ENCODE data around the gene CRYBA4. TPM values are rescaled to one million over a fixed set of nuclear protein-coding genes. Genes with fewer than 3 reads are reported as not detected.

The CRYBA4 gene
- total and polyA plus RNA-seq, 2 of the 13 experiments (the other 11 are each of a cell fraction or from before 2014, with no cell fraction given) = not detected

DNA sequence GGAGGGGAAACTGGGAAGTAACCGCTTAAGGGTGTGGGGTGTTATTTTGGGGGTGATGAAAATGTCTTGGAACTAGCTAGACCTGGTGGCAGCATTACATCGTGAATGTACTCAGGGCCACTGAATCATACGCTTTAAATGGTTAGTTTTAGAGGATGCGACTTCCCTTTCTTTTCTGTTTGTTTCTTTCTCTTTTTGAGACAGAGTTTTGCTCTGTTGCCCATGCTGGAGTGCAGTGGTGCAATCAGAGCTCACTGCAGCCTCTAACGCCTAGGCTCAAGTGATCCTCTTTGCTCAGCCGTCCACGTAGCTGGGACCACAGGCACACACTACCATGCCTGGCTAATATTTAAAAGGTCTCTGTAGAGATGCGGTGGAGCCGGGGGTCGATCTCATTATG is 30.1 kb downstream of the CRYBA4 start (continued):
- TF ChIP-seq IKZF4 (CRISPR knock-in tag; IDR thresholded peaks at IDR 0.05; ENCODE audit: borderline replicate concordance, low read depth, not compliant biosample characterization) = no peak
- no peak for TF ChIP-seq NR3C1 (CRISPR knock-in tag; IDR thresholded peaks at IDR 0.05)
- no peak for TF ChIP-seq RAD21 (CRISPR knock-in tag; IDR thresholded peaks at IDR 0.05)
- no peak for TF ChIP-seq ETV6 (CRISPR knock-in tag; conservative IDR thresholded peaks at IDR 0.05)

DNA sequence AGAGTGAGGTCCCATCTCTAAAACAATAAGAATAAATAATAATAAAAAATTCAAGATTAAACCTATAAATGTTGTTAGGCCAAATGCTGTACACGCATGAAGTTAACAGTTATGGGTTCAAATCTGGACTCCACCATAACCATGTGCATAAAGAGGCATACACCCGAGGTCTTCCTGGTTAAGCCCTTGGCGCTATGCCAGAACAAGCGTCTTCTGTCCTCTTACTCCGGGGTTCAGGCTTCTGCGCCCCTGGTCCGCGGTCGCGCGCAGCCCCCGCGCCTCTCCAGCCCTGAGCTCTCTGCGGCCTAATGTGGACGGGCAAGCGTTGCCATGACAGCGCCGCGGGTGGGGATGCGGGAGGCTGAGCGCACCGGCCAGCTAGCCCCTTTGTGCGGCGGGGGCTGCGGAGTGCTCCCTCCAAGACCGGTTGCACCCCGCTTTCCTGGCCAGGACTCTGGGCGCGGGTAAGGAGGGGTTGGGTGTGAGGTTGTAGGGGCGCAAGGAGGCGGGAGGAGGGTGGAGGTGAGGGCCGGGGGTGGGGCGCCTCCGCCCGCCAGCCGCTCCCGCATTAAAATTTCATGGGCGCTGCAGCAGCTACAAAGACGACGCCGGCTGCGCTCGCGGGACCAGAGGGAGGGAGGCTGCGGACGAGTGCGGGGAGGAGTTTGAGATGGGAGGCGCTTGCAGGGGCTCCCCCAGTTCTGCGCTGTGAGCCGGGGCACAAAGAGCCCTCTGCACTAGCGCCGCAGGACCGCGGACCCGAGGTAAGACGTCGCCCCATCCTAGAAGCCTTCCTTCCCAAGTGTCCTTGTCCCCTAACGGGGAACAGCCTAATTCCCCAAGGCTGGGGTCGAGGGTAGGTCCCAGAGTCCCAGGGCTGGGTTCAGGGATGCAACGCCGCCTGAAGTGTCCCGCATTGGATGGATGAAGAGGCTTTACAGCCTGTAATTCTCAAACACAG is 35.4 kb downstream of the CRYBA4 start, which contains the start of gene MIAT:
Gene MIAT, plus strand, starts transcription at position 698 of the 961 bp plus-strand sequence.
- no peak within 1 kb of the TSS for H3K4me2 ChIP-seq (ENCODE audit: low read depth, low read length)
- POLR2A ChIA-PET = no interaction called here
- peaks cover 6 to 66% of the 10 kb centered on the region in 2 experiments; a peak in 4 of 5 replicates for H3K27me3 ChIP-seq (ENCODE audit: control insufficient read depth in 1 of 2, insufficient read depth in 2 of 2, low read length in 2 of 2)
- H3K4me3 ChIP-seq (replicated peaks in 1 of 3; ENCODE audit: insufficient read depth in 1 of 3, low read depth in 2 of 3, low read length in 3 of 3) = no peak within 1 kb of the TSS
- BruUV-seq (replicated peaks) = no TSS peak
- no peak within 1 kb of the TSS for H3K27ac ChIP-seq (ENCODE audit: extremely low read length, insufficient read depth, low read length)
- H3K36me3 ChIP-seq (replicated peaks in 1 of 2; ENCODE audit: control insufficient read depth in 1 of 2, insufficient read depth in 2 of 2, low read length in 2 of 2) = no peaks in the 10 kb centered on the region
- no peaks in the 10 kb centered on the region for H3K9me3 ChIP-seq (ENCODE audit: low read length)
- TF ChIP-seq ZNF331 (CRISPR knock-in tag; IDR thresholded peaks at IDR 0.05) = no peak
- TF ChIP-seq RELA (CRISPR knock-in tag; IDR thresholded peaks at IDR 0.05) = no peak
- TF ChIP-seq TBX2 (CRISPR knock-in tag; IDR thresholded peaks at IDR 0.05; ENCODE audit: borderline replicate concordance) = no peak
- TF ChIP-seq, protein P1, sequence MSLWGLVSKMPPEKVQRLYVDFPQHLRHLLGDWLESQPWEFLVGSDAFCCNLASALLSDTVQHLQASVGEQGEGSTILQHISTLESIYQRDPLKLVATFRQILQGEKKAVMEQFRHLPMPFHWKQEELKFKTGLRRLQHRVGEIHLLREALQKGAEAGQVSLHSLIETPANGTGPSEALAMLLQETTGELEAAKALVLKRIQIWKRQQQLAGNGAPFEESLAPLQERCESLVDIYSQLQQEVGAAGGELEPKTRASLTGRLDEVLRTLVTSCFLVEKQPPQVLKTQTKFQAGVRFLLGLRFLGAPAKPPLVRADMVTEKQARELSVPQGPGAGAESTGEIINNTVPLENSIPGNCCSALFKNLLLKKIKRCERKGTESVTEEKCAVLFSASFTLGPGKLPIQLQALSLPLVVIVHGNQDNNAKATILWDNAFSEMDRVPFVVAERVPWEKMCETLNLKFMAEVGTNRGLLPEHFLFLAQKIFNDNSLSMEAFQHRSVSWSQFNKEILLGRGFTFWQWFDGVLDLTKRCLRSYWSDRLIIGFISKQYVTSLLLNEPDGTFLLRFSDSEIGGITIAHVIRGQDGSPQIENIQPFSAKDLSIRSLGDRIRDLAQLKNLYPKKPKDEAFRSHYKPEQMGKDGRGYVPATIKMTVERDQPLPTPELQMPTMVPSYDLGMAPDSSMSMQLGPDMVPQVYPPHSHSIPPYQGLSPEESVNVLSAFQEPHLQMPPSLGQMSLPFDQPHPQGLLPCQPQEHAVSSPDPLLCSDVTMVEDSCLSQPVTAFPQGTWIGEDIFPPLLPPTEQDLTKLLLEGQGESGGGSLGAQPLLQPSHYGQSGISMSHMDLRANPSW (CRISPR knock-in tag; IDR thresholded peaks at IDR 0.05; ENCODE audit: borderline replicate concordance) = no peak
- TF ChIP-seq KDM1A (CRISPR knock-in tag; IDR thresholded peaks at IDR 0.05) = no peak
- TF ChIP-seq ZBTB42 (CRISPR knock-in tag; IDR thresholded peaks at IDR 0.05) = no peak
- 38% methylated on average over 26 of the region's 62 CpGs for WGBS (ENCODE audit: low lambda C conversion rate)
- H3K9ac ChIP-seq (ENCODE audit: insufficient read depth, low read depth, low read length) = no peak within 1 kb of the TSS
- FAIRE-seq = no peak
- in situ Hi-C loops (cut with HindIII; ENCODE audit: extremely low pct_ligation_motif_present, low pct_unique_long_range_greater_than_20kb) (no loop called here), intact Hi-C loops (cut with micrococcal nuclease; ENCODE audit: unreplicated experiment) (no loop called here)
- ATAC-seq = no peak
- no peak for DNase-seq (ENCODE audit: low spot score)
- no peak within 1 kb of the TSS for H2AFZ ChIP-seq (ENCODE audit: low read length)
- CTCF ChIA-PET (ENCODE audit: low intra/inter-chr PET ratio, low total read pairs) = no interaction called here
- no peaks in the 10 kb centered on the region for H3K4me1 ChIP-seq (ENCODE audit: insufficient read depth, low read length)
- no peaks in the 10 kb centered on the region for H4K20me1 ChIP-seq (ENCODE audit: insufficient read depth, low read length)
- no peaks in the 10 kb centered on the region for H3K79me2 ChIP-seq (ENCODE audit: insufficient read depth, low read length)
